Glutamatergic neuron (in vitro differentiated cells): Measurements from ENCODE around the gene SUMO3. TPM values are rescaled to one million over a fixed set of nuclear protein-coding genes. Genes with fewer than 3 reads are reported as not detected.

Experiments used
- DNase-seq: peaks from one replicate; pipeline ENCODE4 v3.0.0; 2022
- H3K27ac Mint-ChIP-seq: one replicate; pipeline ENCODE4 v1.8.0; 2020; ENCODE audit warnings: mild to moderate bottlenecking, mixed read lengths, inconsistent platforms; ENCODE audit not compliant: unreplicated experiment
- H3K27me3 Mint-ChIP-seq: one replicate; pipeline ENCODE4 v1.8.0; 2020; ENCODE audit warnings: mild to moderate bottlenecking, moderate library complexity, mixed read lengths, inconsistent platforms; ENCODE audit not compliant: unreplicated experiment
- H3K36me3 Mint-ChIP-seq: one replicate; pipeline ENCODE4 v1.8.0; 2020; ENCODE audit warnings: mild to moderate bottlenecking, mixed read lengths, inconsistent platforms; ENCODE audit not compliant: unreplicated experiment
- H3K4me1 Mint-ChIP-seq: one replicate; pipeline ENCODE4 v1.8.0; 2020; ENCODE audit warnings: mild to moderate bottlenecking, low read depth, mixed read lengths, inconsistent platforms; ENCODE audit not compliant: unreplicated experiment
- H3K4me3 Mint-ChIP-seq: one replicate; pipeline ENCODE4 v1.8.0; 2020; ENCODE audit warnings: mild to moderate bottlenecking, mixed read lengths, inconsistent platforms; ENCODE audit not compliant: unreplicated experiment
- H3K9me3 Mint-ChIP-seq: one replicate; pipeline ENCODE4 v1.8.0; 2020; ENCODE audit warnings: mild to moderate bottlenecking, moderate library complexity, mixed read lengths, inconsistent platforms; ENCODE audit not compliant: unreplicated experiment
- CTCF ChIP-seq: fragments of 200-600 bp; sonication (generic); IDR thresholded peaks from one replicate; pipeline ENCODE4 v1.5.0; 2021; ENCODE audit not compliant: partially characterized antibody, unreplicated experiment
- long read RNA-seq: library from polyadenylated mRNA; unstranded; transcript quantifications from one replicate; pipeline ENCODE4 v2.0.0, GENCODE V29; 2020; ENCODE audit not compliant: unreplicated experiment
- total RNA-seq: library from RNA; stranded (reverse); fragmentation: NEBNext Ultra II Directional; extraction: Animal tissue kit (Norgen Biotek cat#: 25700); gene quantifications from one replicate; pipeline ENCODE4 v1.2.1, GENCODE V29; 2021; ENCODE audit not compliant: unreplicated experiment

SUMO3 gene
- 63.5 TPM for total RNA-seq
- long read RNA-seq, transcript SUMO3-201 (4 exons, 1,807 nt): major isoform, 37 of 42 reads
- long read RNA-seq, partial matches to known transcripts: 2 of 42 reads
- long read RNA-seq, other reads (novel, unspliced or antisense): 1 of 42 reads

- no peak within 1 kb of the TSS for H3K27ac Mint-ChIP-seq
- peaks cover 10% of the 10 kb centered on the region for H3K4me1 Mint-ChIP-seq
- TF ChIP-seq CTCF: no peak
- H3K4me3 Mint-ChIP-seq: peak within 1 kb of the TSS; percentile 71
- peaks cover 22% of the 10 kb centered on the region for H3K36me3 Mint-ChIP-seq
- H3K27me3 Mint-ChIP-seq: peaks cover 7% of the 10 kb centered on the region
- H3K9me3 Mint-ChIP-seq: peaks cover 19% of the 10 kb centered on the region
- DNase-seq: peak; percentile 79
These were observed at the start of gene SUMO3 for GRCh38 chr21:44817914-44818639. Gene SUMO3, minus strand, starts transcription at chr21:44818062. Its CDS starts 94 bp downstream, at chr21:44817968.

GRCh38 chr21:44867464-44867863 lies 49.6 kb upstream of the SUMO3 start:
- peaks cover 14% of the 10 kb centered on the region for H3K9me3 Mint-ChIP-seq
- H3K4me3 Mint-ChIP-seq: peak overlapping the region; percentile 83
- DNase-seq: peak; percentile 21
- peaks cover 68% of the 10 kb centered on the region for H3K4me1 Mint-ChIP-seq
- no peak for TF ChIP-seq CTCF
- peaks cover 16% of the 10 kb centered on the region for H3K27me3 Mint-ChIP-seq
- H3K36me3 Mint-ChIP-seq: no peaks in the 10 kb centered on the region
- H3K27ac Mint-ChIP-seq: peak overlapping the region; percentile 99

GRCh38 chr21:44866780-44867179 lies 48.9 kb upstream of the SUMO3 start:
- TF ChIP-seq CTCF: no peak
- Mint-ChIP-seq H3K4me1 (peaks cover 67% of the 10 kb centered on the region), H3K27me3 (peaks cover 16% of the 10 kb centered on the region), H3K27ac (peak overlapping the region; percentile 99), H3K9me3 (peaks cover 13% of the 10 kb centered on the region), H3K4me3 (peak overlapping the region; percentile 83), H3K36me3 (no peaks in the 10 kb centered on the region)
- peak; percentile 63 for DNase-seq

DNA sequence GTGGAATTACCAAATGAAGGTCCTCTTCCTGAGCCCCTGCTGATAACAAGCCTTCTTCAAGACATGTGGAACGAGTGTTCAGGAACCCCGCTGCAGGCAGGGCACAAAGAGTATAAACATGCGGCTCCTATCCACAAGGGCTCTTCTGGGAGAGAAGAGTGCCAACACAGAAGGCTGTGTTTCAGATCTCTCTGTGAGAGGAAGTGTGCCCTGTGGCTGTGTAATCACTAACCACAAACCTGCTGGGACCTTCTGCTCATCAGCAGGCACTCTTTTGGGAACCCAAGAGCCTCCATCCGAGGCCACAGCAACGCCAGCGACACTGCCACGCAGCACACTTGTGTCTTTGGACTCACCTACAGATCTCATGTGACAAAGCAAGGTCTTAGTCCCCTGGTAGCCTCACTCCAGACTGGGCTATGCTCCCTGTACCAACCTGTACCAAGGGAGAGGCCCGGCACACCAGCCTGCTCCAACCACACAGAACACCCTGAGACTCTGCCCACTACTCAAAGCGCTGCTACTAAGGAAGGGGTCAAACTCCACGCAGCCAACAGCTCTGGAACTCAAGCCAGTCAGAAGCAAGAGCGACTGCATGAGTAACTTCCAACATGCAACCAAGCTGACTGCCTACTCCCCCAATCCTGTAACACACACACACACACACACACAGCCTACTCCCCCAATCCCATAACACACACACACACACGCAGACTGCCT lies 47.9 kb upstream of the SUMO3 start:
- no peak for TF ChIP-seq CTCF
- peak overlapping the region; percentile 99 for H3K27ac Mint-ChIP-seq
- peak; percentile 9 for DNase-seq
- H3K9me3 Mint-ChIP-seq: peaks cover 21% of the 10 kb centered on the region
- peaks cover 68% of the 10 kb centered on the region for H3K4me1 Mint-ChIP-seq
- H3K4me3 Mint-ChIP-seq: peak overlapping the region; percentile 83
- peaks cover 14% of the 10 kb centered on the region for H3K27me3 Mint-ChIP-seq
- H3K36me3 Mint-ChIP-seq: no peaks in the 10 kb centered on the region
